HEK293 (cell line): ENCODE results near the gene UQCRQ.

ENCODE experiments used
- CTCF ChIA-PET: fragments of 350-600 bp; formaldehyde crosslinking; extraction: SDS; loops from one replicate; lab custom pipeline; 2021; ENCODE audit warnings: antibody characterized with exemption; lab: Yijun Ruan, JAX
- POLR2A ChIA-PET: fragments of 300-600 bp; formaldehyde crosslinking; extraction: SDS; loops from one replicate; lab custom pipeline; 2020; ENCODE audit warnings: antibody characterized with exemption, inconsistent platforms; lab: Yijun Ruan, JAX
- H3K27ac ChIP-seq: fragments of 200-500 bp; sonication (Bioruptor generic); 2 replicates; pipeline ENCODE4 v1.5.1; 2014; ENCODE audit warnings: low read depth, low read length, control low read depth, inconsistent platforms; ENCODE audit errors: extremely low read depth
- H3K36me3 ChIP-seq, 2 experiments: fragments of 200-500 bp in 1 of 2; sonication (Bioruptor generic) in 1 of 2; 1 replicate in 1 of 2; 2 replicates in 1 of 2; pipeline ENCODE4 v1.5.1; 2014 to 2017; ENCODE audit warnings: inconsistent platforms in 2 of 2, low read length in 2 of 2; ENCODE audit not compliant: control insufficient read depth in 2 of 2, insufficient read depth in 1 of 2
- H3K4me1 ChIP-seq: fragments of 200-500 bp; sonication (Bioruptor generic); 2 replicates; pipeline ENCODE4 v1.5.1; 2014; ENCODE audit warnings: mild to moderate bottlenecking, low read length, inconsistent platforms; ENCODE audit not compliant: control insufficient read depth, insufficient read depth
- H3K4me3 ChIP-seq: 2 replicates; pipeline ENCODE4 v1.5.1; 2011; ENCODE audit warnings: low read depth, mild to moderate bottlenecking, control low read depth, low read length, moderate library complexity
- H3K9me3 ChIP-seq: fragments of 200-500 bp; sonication (Bioruptor generic); 2 replicates; pipeline ENCODE4 v1.5.1; 2014; ENCODE audit warnings: low read depth, low read length, inconsistent platforms; ENCODE audit not compliant: control insufficient read depth, insufficient read depth
- AEBP2 ChIP-seq: fragments of 450-650 bp; formaldehyde crosslinking; IDR thresholded peaks from 2 replicates; pipeline ENCODE4 v1.5.1; 2016; ENCODE audit warnings: missing biosample characterization, missing genetic modification characterization, borderline replicate concordance
- BCL11A ChIP-seq: fragments of 450-650 bp; formaldehyde crosslinking; IDR thresholded peaks from 2 replicates; pipeline ENCODE4 v1.5.1; 2016; ENCODE audit warnings: low read depth, missing biosample characterization, missing genetic modification characterization
- PRDM1 ChIP-seq: fragments of 450-650 bp; formaldehyde crosslinking; IDR thresholded peaks from 2 replicates; pipeline ENCODE4; 2016; ENCODE audit warnings: missing biosample characterization, missing genetic modification characterization
- PRDM4 ChIP-seq: fragments of 450-650 bp; formaldehyde crosslinking; IDR thresholded peaks from 2 replicates; pipeline ENCODE4 v1.5.1; 2017; ENCODE audit warnings: missing biosample characterization, missing genetic modification characterization
- SCRT1 ChIP-seq: fragments of 450-650 bp; formaldehyde crosslinking; IDR thresholded peaks from 2 replicates; pipeline ENCODE4 v1.5.1; 2016; ENCODE audit warnings: missing biosample characterization, missing genetic modification characterization, borderline replicate concordance
- SCRT2 ChIP-seq: fragments of 450-650 bp; formaldehyde crosslinking; IDR thresholded peaks from 2 replicates; pipeline ENCODE4 v1.5.1; 2016; ENCODE audit warnings: missing biosample characterization, missing genetic modification characterization
- SP7 ChIP-seq: fragments of 450-650 bp; formaldehyde crosslinking; IDR thresholded peaks from 2 replicates; pipeline ENCODE4 v1.5.1; 2016; ENCODE audit warnings: missing biosample characterization, missing genetic modification characterization
- ZBTB26 ChIP-seq: fragments of 450-650 bp; formaldehyde crosslinking; optimal IDR thresholded peaks from 2 replicates; pipeline ENCODE3; 2016; ENCODE audit warnings: missing biosample characterization, mild to moderate bottlenecking, missing genetic modification characterization
- ZBTB44 ChIP-seq: fragments of 450-650 bp; IDR thresholded peaks from 2 replicates; pipeline ENCODE4 v1.5.1; 2018; ENCODE audit warnings: missing biosample characterization, mild to moderate bottlenecking, missing genetic modification characterization
- ZBTB48 ChIP-seq: fragments of 450-650 bp; formaldehyde crosslinking; IDR thresholded peaks from 2 replicates; pipeline ENCODE4 v1.5.1; 2016; ENCODE audit warnings: missing biosample characterization, missing genetic modification characterization
- ZNF133 ChIP-seq: fragments of 450-650 bp; formaldehyde crosslinking; IDR thresholded peaks from 2 replicates; pipeline ENCODE4 v1.5.1; 2016; ENCODE audit warnings: missing biosample characterization, missing genetic modification characterization
- ZNF146 ChIP-seq: fragments of 450-650 bp; formaldehyde crosslinking; IDR thresholded peaks from 2 replicates; pipeline ENCODE4 v1.5.1; 2016; ENCODE audit warnings: missing biosample characterization, missing genetic modification characterization
- ZNF169 ChIP-seq: fragments of 450-650 bp; formaldehyde crosslinking; IDR thresholded peaks from 2 replicates; pipeline ENCODE4 v1.5.1; 2016; ENCODE audit warnings: missing biosample characterization, missing genetic modification characterization
- ZNF23 ChIP-seq: fragments of 450-650 bp; formaldehyde crosslinking; IDR thresholded peaks from 2 replicates; pipeline ENCODE4 v1.5.1; 2016; ENCODE audit warnings: missing biosample characterization, missing genetic modification characterization, borderline replicate concordance
- ZNF239 ChIP-seq: fragments of 450-650 bp; formaldehyde crosslinking; IDR thresholded peaks from 2 replicates; pipeline ENCODE4 v1.5.1; 2016; ENCODE audit warnings: missing biosample characterization, missing genetic modification characterization
- ZNF266 ChIP-seq: fragments of 450-650 bp; formaldehyde crosslinking; IDR thresholded peaks from 2 replicates; pipeline ENCODE4 v1.5.1; 2016; ENCODE audit warnings: missing biosample characterization, missing genetic modification characterization, low read depth
- ZNF521 ChIP-seq: fragments of 450-650 bp; formaldehyde crosslinking; IDR thresholded peaks from 2 replicates; pipeline ENCODE4 v1.5.1; 2017; ENCODE audit warnings: missing biosample characterization, mild to moderate bottlenecking, missing genetic modification characterization
- ZNF560 ChIP-seq: fragments of 450-650 bp; formaldehyde crosslinking; IDR thresholded peaks from 2 replicates; pipeline ENCODE4 v1.5.1; 2017; ENCODE audit warnings: missing biosample characterization, missing genetic modification characterization, borderline replicate concordance
- ZNF692 ChIP-seq: fragments of 450-650 bp; formaldehyde crosslinking; IDR thresholded peaks from 2 replicates; pipeline ENCODE4 v1.5.1; 2016; ENCODE audit warnings: missing biosample characterization, missing genetic modification characterization
- ZNF792 ChIP-seq: fragments of 450-650 bp; formaldehyde crosslinking; IDR thresholded peaks from 2 replicates; pipeline ENCODE4 v1.5.1; 2016; ENCODE audit warnings: missing biosample characterization, missing genetic modification characterization

The UQCRQ gene

GRCh38 chr5:132837868-132838267 lies 28.6 kb upstream of the UQCRQ start:
- no peak overlapping the region for H3K27ac ChIP-seq
- H3K9me3 ChIP-seq, result no peaks in the 10 kb centered on the region
- ChIA-PET CTCF (interaction anchor here (1.0 kb wide), 1 partner anchor 46 kb away, joined by 3 read pairs; no protein-coding TSS in a partner anchor), POLR2A (no interaction called here)
- no peak overlapping the region for H3K4me3 ChIP-seq
- H3K4me1 ChIP-seq, result no peaks in the 10 kb centered on the region
- TF ChIP-seq ZNF692 (tag by site-specific recombination) (0 out of 2 replicates have a peak, but pooled peaks have one; percentile 21), PRDM4 (tag by site-specific recombination) (no peak)
- H3K36me3 ChIP-seq, result no peaks in the 10 kb centered on the region

- H3K4me3 ChIP-seq, result no peak overlapping the region
- no peaks in the 10 kb centered on the region for H3K4me1 ChIP-seq
- ChIA-PET POLR2A (interaction anchor here (0.8 kb wide), 1 partner anchor 16 kb away, joined by 3 read pairs; no protein-coding TSS in a partner anchor), CTCF (interaction anchor here (0.6 to 1.0 kb wide), 3 partner anchors 9 to 45 kb away, joined by 3 read pairs; no protein-coding TSS in a partner anchor)
- no peaks in the 10 kb centered on the region for H3K36me3 ChIP-seq
- H3K9me3 ChIP-seq, result no peaks in the 10 kb centered on the region
- TF ChIP-seq PRDM1 (0 out of 2 replicates have a peak, but pooled peaks have one; percentile 7), ZNF239 (no peak)
- no peak overlapping the region for H3K27ac ChIP-seq
Observed at GRCh38 chr5:132838516-132839282, 27.7 kb upstream of the UQCRQ start.

- ChIA-PET CTCF (interaction anchor here (0.6 to 1.0 kb wide), 3 partner anchors 10 to 25 kb away, joined by 3 to 4 read pairs (median 3); no protein-coding TSS in a partner anchor), POLR2A (interaction anchor here (0.8 kb wide), 1 partner anchor 15 kb away, joined by 3 read pairs; no protein-coding TSS in a partner anchor)
- Histone ChIP-seq H3K4me1 (no peaks in the 10 kb centered on the region), H3K27ac (no peak overlapping the region), H3K9me3 (no peaks in the 10 kb centered on the region), H3K4me3 (no peak overlapping the region), H3K36me3 (no peaks in the 10 kb centered on the region)
- TF ChIP-seq ZNF560 (tag by site-specific recombination) (no peak), ZNF521 (no peak), ZBTB48 (no peak), ZNF146 (no peak), SP7 (no peak), SCRT2 (tag by site-specific recombination) (no peak), ZNF792 (tag by site-specific recombination) (no peak), ZNF266 (tag by site-specific recombination) (no peak), BCL11A (tag by site-specific recombination) (no peak), ZBTB26 (tag by site-specific recombination) (no peak), ZNF23 (tag by site-specific recombination) (no peak), ZBTB44 (tag by site-specific recombination) (no peak), ZNF169 (no peak), SCRT1 (tag by site-specific recombination) (no peak), ZNF133 (tag by site-specific recombination) (no peak), AEBP2 (tag by site-specific recombination) (no peak)
Observed at GRCh38 chr5:132839426-132840301, 26.8 kb upstream of the UQCRQ start.
